Left ventricle myocardium inferior (tissue), 1 donor: ENCODE data around the gene RASGEF1B. TPM values are rescaled to one million over a fixed set of nuclear protein-coding genes. Genes with fewer than 3 reads are reported as not detected.
A peak's percentile ranks its signal among the peaks of the same experiment; 100 is the strongest.

Experiments
- DNase-seq: peaks from one replicate; pipeline ENCODE4 v3.0.0-alpha.2; 2020
- H3K27ac ChIP-seq: fragments of 200-600 bp; replicated peaks from 2 replicates; pipeline ENCODE4 v1.8.0; 2021
- H3K27me3 ChIP-seq: fragments of 200-600 bp; 2 replicates; pipeline ENCODE4 v1.8.0; 2021; ENCODE audit warnings: low read depth
- H3K36me3 ChIP-seq: fragments of 200-600 bp; 2 replicates; pipeline ENCODE4 v1.8.0; 2021
- H3K4me1 ChIP-seq: fragments of 200-600 bp; 2 replicates; pipeline ENCODE4 v1.8.0; 2021
- H3K4me3 ChIP-seq: fragments of 200-600 bp; 2 replicates; pipeline ENCODE4 v1.8.0; 2021; ENCODE audit warnings: mild to moderate bottlenecking, moderate library complexity
- H3K9me3 ChIP-seq: fragments of 200-600 bp; replicated peaks from 2 replicates; pipeline ENCODE4 v1.8.0; 2021
- CTCF ChIP-seq: fragments of 200-600 bp; IDR thresholded peaks from 2 replicates; pipeline ENCODE4 v1.8.0; 2021; ENCODE audit warnings: antibody characterized with exemption, mild to moderate bottlenecking, borderline replicate concordance
- intact Hi-C: fragments of 100-400 bp; cut with micrococcal nuclease; formaldehyde crosslinking; loops from one replicate; pipeline ENCODE4 v1.11.0; 2022
- total RNA-seq: library from RNA; stranded (reverse); fragmentation: NEBNext Ultra II Directional; extraction: Animal tissue kit (Norgen Biotek cat#: 25700); gene quantifications from one replicate; pipeline ENCODE4 v1.2.1, GENCODE V29; 2021
- donor health status: DM: no; HTN: yes; CAD: no; lungs with severe emphysema.

RASGEF1B gene
- total RNA-seq, 1 donor from 2014 or later: 4.3 TPM

GRCh38 chr4:81472281-81473182 lies 825 bp upstream of the RASGEF1B start:
- DNase-seq: peak; percentile 30

GRCh38 chr4:81471298-81471587 lies 464 bp downstream of the RASGEF1B start:
- H3K4me3 ChIP-seq: peak overlapping the region; percentile 99
- no peak for TF ChIP-seq CTCF
- H3K9me3 ChIP-seq: no peaks in the 10 kb centered on the region
- no peaks in the 10 kb centered on the region for H3K36me3 ChIP-seq
- H3K27ac ChIP-seq: peak overlapping the region; percentile 89
- intact Hi-C loops: no loop called here
- no peaks in the 10 kb centered on the region for H3K27me3 ChIP-seq
- DNase-seq: no peak
- H3K4me1 ChIP-seq: peaks cover 41% of the 10 kb centered on the region

More at GRCh38 chr4:81472281-81473182, 825 bp upstream of the RASGEF1B start:
- H3K27ac ChIP-seq: peak overlapping the region; percentile 89
- TF ChIP-seq CTCF: peak; percentile 31
- peak overlapping the region; percentile 99 for H3K4me3 ChIP-seq
- H3K9me3 ChIP-seq: no peaks in the 10 kb centered on the region
- intact Hi-C loops: no loop called here
- no peaks in the 10 kb centered on the region for H3K36me3 ChIP-seq
- no peaks in the 10 kb centered on the region for H3K27me3 ChIP-seq
- peaks cover 41% of the 10 kb centered on the region for H3K4me1 ChIP-seq

- H3K27me3 ChIP-seq: no peaks in the 10 kb centered on the region
- peaks cover 41% of the 10 kb centered on the region for H3K4me1 ChIP-seq
- intact Hi-C loops: no loop called here
- no peaks in the 10 kb centered on the region for H3K9me3 ChIP-seq
- no peak for TF ChIP-seq CTCF
- peak overlapping the region; percentile 99 for H3K4me3 ChIP-seq
- peak overlapping the region; percentile 89 for H3K27ac ChIP-seq
- no peaks in the 10 kb centered on the region for H3K36me3 ChIP-seq
- DNase-seq: peak; percentile 48
Observed at GRCh38 chr4:81470456-81471297, 1.0 kb downstream of the RASGEF1B start.

- H3K4me3 ChIP-seq: peak overlapping the region; percentile 99
- H3K27me3 ChIP-seq: no peaks in the 10 kb centered on the region
- peak overlapping the region; percentile 89 for H3K27ac ChIP-seq
- DNase-seq: no peak
- H3K9me3 ChIP-seq: no peaks in the 10 kb centered on the region
- TF ChIP-seq CTCF: no peak
- intact Hi-C loops: loop anchor here (5.0 to 10.0 kb wide), 2 partner anchors 155 to 372 kb away; no protein-coding TSS in a partner anchor
- no peaks in the 10 kb centered on the region for H3K36me3 ChIP-seq
- peaks cover 41% of the 10 kb centered on the region for H3K4me1 ChIP-seq
Observed at GRCh38 chr4:81469781-81470455, 1.8 kb downstream of the RASGEF1B start.

GRCh38 chr4:81468678-81469077 lies 3.0 kb downstream of the RASGEF1B start:
- no peaks in the 10 kb centered on the region for H3K36me3 ChIP-seq
- H3K27me3 ChIP-seq: no peaks in the 10 kb centered on the region
- H3K9me3 ChIP-seq: no peaks in the 10 kb centered on the region
- no peak overlapping the region for H3K4me3 ChIP-seq
- H3K27ac ChIP-seq: no peak overlapping the region
- DNase-seq: no peak
- H3K4me1 ChIP-seq: peaks cover 41% of the 10 kb centered on the region
- intact Hi-C loops: loop anchor here (5.0 to 10.0 kb wide), 2 partner anchors 156 to 374 kb away; no protein-coding TSS in a partner anchor
- no peak for TF ChIP-seq CTCF
